Thyroid gland (tissue), 4 donors: ENCODE measurements around the gene SNX22. TPM values are rescaled to one million over a fixed set of nuclear protein-coding genes. Genes with fewer than 3 reads are reported as not detected.

ENCODE experiments used
- DNase-seq, 2 donors: peaks; one replicate each; pipeline ENCODE4 v3.0.0-alpha.2; 2019
- H3K27ac ChIP-seq, 3 donors: fragments of 200-600 bp; sonication (generic); 1 replicate in 2 of 3; 2 replicates in 1 of 3; pipeline ENCODE4 v1.5.1; 2016 to 2019; ENCODE audit warnings: mild to moderate bottlenecking in 1 of 3, moderate library complexity in 1 of 3
- H3K27me3 ChIP-seq: fragments of 200-600 bp; sonication (generic); one replicate; pipeline ENCODE4 v1.5.1; 2019
- H3K36me3 ChIP-seq, 2 donors: fragments of 200-600 bp; sonication (generic); one replicate each; pipeline ENCODE4 v1.5.1; 2016 to 2019
- H3K4me1 ChIP-seq, 2 donors: fragments of 200-600 bp; sonication (generic); one replicate each; pipeline ENCODE4 v1.5.1; 2017 to 2019
- H3K4me3 ChIP-seq, 3 donors: fragments of 200-600 bp; sonication (generic); replicated peaks in 1 of 3; 1 replicate in 2 of 3; 2 replicates in 1 of 3; pipeline ENCODE4 v1.5.1; 2016; ENCODE audit warnings: mild to moderate bottlenecking in 1 of 3
- H3K9me3 ChIP-seq: fragments of 200-600 bp; sonication (generic); one replicate; pipeline ENCODE4 v1.5.1; 2017
- CTCF ChIP-seq, 6 experiments: fragments of 200-600 bp in 3 of 6; fragments of 450-650 bp in 3 of 6; sonication (generic) in 3 of 6; IDR thresholded peaks; one replicate each; pipeline ENCODE4 v1.5.1; 2016 to 2019; ENCODE audit warnings: antibody characterized with exemption in 6 of 6, mild to moderate bottlenecking in 2 of 6, inconsistent platforms in 1 of 6, moderate library complexity in 1 of 6
- POLR2A ChIP-seq, 2 donors: fragments of 450-650 bp; IDR thresholded peaks; one replicate each; pipeline ENCODE4 v1.6.1; 2017; ENCODE audit warnings: antibody characterized with exemption in 2 of 2, mild to moderate bottlenecking in 2 of 2, moderate library complexity in 1 of 2
- WGBS, 2 donors: methylation state at CpG; one replicate each; pipeline ENCODE4 v1.1.5; 2017; 5-methylcytosine and 5-hydroxymethylcytosine counted together
- intact Hi-C: fragments of 100-400 bp; cut with DNase I; formaldehyde crosslinking; loops from one replicate; pipeline ENCODE4 v1.15.1; 2023
- total RNA-seq, 4 donors: library from RNA; depleted of rRNA; stranded (reverse); fragments of >200 nt; gene quantifications; one replicate each; pipeline ENCODE4 v1.2.3, GENCODE V29; 2016

Gene SNX22
- total RNA-seq, 4 donors from 2014 or later: 102 to 241 (median 123) TPM

GRCh38 chr15:64185146-64185911 lies 33.8 kb downstream of the SNX22 start:
- intact Hi-C loops: no loop called here
- 90 to 95% methylated on average over 9 of the region's 9 CpGs for WGBS, 2 donors
- Histone ChIP-seq H3K27me3 (no peaks in the 10 kb centered on the region), H3K4me3 (no peak overlapping the region), H3K27ac (no peak overlapping the region), H3K9me3 (no peaks in the 10 kb centered on the region), H3K4me1 (peaks cover 0 to 4% of the 10 kb centered on the region in 2 donors), H3K36me3 (no peaks in the 10 kb centered on the region)
- TF ChIP-seq CTCF (IDR thresholded peaks at IDR 0.05) (no peak), POLR2A (IDR thresholded peaks at IDR 0.05) (no peak)
- DNase-seq: no peak

- peaks cover 0 to 8% of the 10 kb centered on the region in 2 donors for H3K4me1 ChIP-seq
- intact Hi-C loops: no loop called here
- no peak overlapping the region for H3K4me3 ChIP-seq
- no peaks in the 10 kb centered on the region for H3K36me3 ChIP-seq
- DNase-seq: no peak
- no peaks in the 10 kb centered on the region for H3K9me3 ChIP-seq
- WGBS, 2 donors: 89 to 95% methylated on average over 2 of the region's 2 CpGs
- no peak overlapping the region for H3K27ac ChIP-seq
- TF ChIP-seq POLR2A (IDR thresholded peaks at IDR 0.05) (no peak), CTCF (IDR thresholded peaks at IDR 0.05) (no peak)
- H3K27me3 ChIP-seq: no peaks in the 10 kb centered on the region
Measured at GRCh38 chr15:64187396-64188191, 36.1 kb downstream of the SNX22 start.

GRCh38 chr15:64191971-64192830 lies 40.7 kb downstream of the SNX22 start:
- Histone ChIP-seq H3K27ac (no peak overlapping the region), H3K36me3 (no peaks in the 10 kb centered on the region), H3K4me1 (peaks cover 0 to 8% of the 10 kb centered on the region in 2 donors), H3K4me3 (no peak overlapping the region), H3K9me3 (no peaks in the 10 kb centered on the region), H3K27me3 (no peaks in the 10 kb centered on the region)
- no peak for DNase-seq
- no peak for TF ChIP-seq POLR2A (IDR thresholded peaks at IDR 0.05)
- TF ChIP-seq CTCF (IDR thresholded peaks at IDR 0.05): no peak
- intact Hi-C loops: no loop called here
- WGBS, 2 donors: 69 to 71% methylated on average over 5 of the region's 5 CpGs

- Histone ChIP-seq H3K9me3 (no peaks in the 10 kb centered on the region), H3K4me3 (no peak overlapping the region), H3K27ac (no peak overlapping the region), H3K27me3 (no peaks in the 10 kb centered on the region), H3K36me3 (no peaks in the 10 kb centered on the region), H3K4me1 (peaks cover 0 to 8% of the 10 kb centered on the region in 2 donors)
- no peak for DNase-seq
- intact Hi-C loops: no loop called here
- no peak for TF ChIP-seq CTCF (IDR thresholded peaks at IDR 0.05)
- TF ChIP-seq POLR2A (IDR thresholded peaks at IDR 0.05): no peak
- WGBS, 2 donors: 91 to 95% methylated on average over 6 of the region's 6 CpGs
Measured at GRCh38 chr15:64193971-64194370, 42.4 kb downstream of the SNX22 start.
